Esophagus muscularis mucosa (tissue), 4 donors: ENCODE results near the gene ATG2B. TPM values are rescaled to one million over a fixed set of nuclear protein-coding genes. Genes with fewer than 3 reads are reported as not detected.
A peak's percentile ranks its signal among the peaks of the same experiment; 100 is the strongest.

ENCODE experiments used
- DNase-seq: peaks from one replicate; pipeline ENCODE4 v3.0.0-alpha.2; 2017; ENCODE audit errors: extremely low spot score
- H3K27ac ChIP-seq, 4 donors: fragments of 200-600 bp; sonication (generic); replicated peaks in 1 of 4; 1 replicate in 3 of 4; 2 replicates in 1 of 4; pipeline ENCODE4 v1.5.1; 2016 to 2019; ENCODE audit warnings: mild to moderate bottlenecking in 1 of 4
- H3K27me3 ChIP-seq, 4 donors: fragments of 200-600 bp; sonication (generic); one replicate each; pipeline versions ENCODE4 v1.5.1 to v1.6.0; 2016 to 2019
- H3K36me3 ChIP-seq, 4 donors: fragments of 200-600 bp; sonication (generic); one replicate each; pipeline ENCODE4 v1.5.1; 2016 to 2019
- H3K4me1 ChIP-seq, 4 donors: fragments of 200-600 bp; sonication (generic); one replicate each; pipeline ENCODE4 v1.5.1; 2016 to 2019
- H3K4me3 ChIP-seq, 4 donors: fragments of 200-600 bp; sonication (generic); 1 replicate in 2 of 4; 2 replicates in 2 of 4; pipeline ENCODE4 v1.5.1; 2016 to 2019; ENCODE audit warnings: mild to moderate bottlenecking in 4 of 4, moderate library complexity in 1 of 4
- H3K9me3 ChIP-seq, 4 donors: fragments of 200-600 bp; sonication (generic); 1 replicate in 3 of 4; 2 replicates in 1 of 4; pipeline ENCODE4 v1.5.1; 2016 to 2019
- CTCF ChIP-seq, 3 experiments: fragments of 200-600 bp in 2 of 3; fragments of 450-650 bp in 1 of 3; sonication (generic) in 2 of 3; IDR thresholded peaks; one replicate each; pipeline ENCODE4 v1.5.1; 2017 to 2019; ENCODE audit warnings: antibody characterized with exemption in 3 of 3, mild to moderate bottlenecking in 2 of 3, moderate library complexity in 1 of 3
- EP300 ChIP-seq: sonication (generic); formaldehyde crosslinking; IDR thresholded peaks from one replicate; pipeline ENCODE4 v1.6.1; 2017; ENCODE audit warnings: antibody characterized with exemption
- POLR2A ChIP-seq: fragments of 450-650 bp; IDR thresholded peaks from one replicate; pipeline ENCODE4 v1.6.1; 2017; ENCODE audit warnings: antibody characterized with exemption, moderate library complexity, mild to moderate bottlenecking, low read depth
- POLR2AphosphoS5 ChIP-seq, 2 donors: sonication (generic); formaldehyde crosslinking; IDR thresholded peaks; one replicate each; pipeline ENCODE4 v1.6.1; 2017; ENCODE audit warnings: antibody characterized with exemption in 2 of 2
- WGBS: methylation state at CpG from one replicate; pipeline ENCODE4 v1.1.5; 2018; 5-methylcytosine and 5-hydroxymethylcytosine counted together
- intact Hi-C: fragments of 100-400 bp; cut with DNase I; formaldehyde crosslinking; loops from one replicate; pipeline ENCODE4 v1.15.1; 2023
- total RNA-seq, 4 donors: library from RNA; depleted of rRNA; stranded (reverse); fragments of >200 nt; gene quantifications; one replicate each; pipeline versions ENCODE4 v1.1.0 to v1.2.1, GENCODE V29; 2016

Gene ATG2B
- total RNA-seq, 4 donors from 2014 or later: 18.2 to 26.6 (median 23.1) TPM

- no peaks in the 10 kb centered on the region for H3K27me3 ChIP-seq
- H3K4me1 ChIP-seq: peaks cover 0 to 32% (median 21%) of the 10 kb centered on the region in 4 donors
- peaks cover 0 to 11% (median 4%) of the 10 kb centered on the region in 4 donors for H3K9me3 ChIP-seq
- 69% methylated on average over 22 of the region's 22 CpGs for WGBS
- H3K4me3 ChIP-seq: no peak overlapping the region
- no peak for DNase-seq
- no peaks in the 10 kb centered on the region for H3K36me3 ChIP-seq
- H3K27ac ChIP-seq: peak overlapping the region; percentile 48 to 63 (median 62)
- no peak for TF ChIP-seq EP300
- TF ChIP-seq POLR2AphosphoS5 (IDR thresholded peaks at IDR 0.05): peak; percentile 70
- no peak for TF ChIP-seq CTCF (IDR thresholded peaks at IDR 0.05)
- no peak for TF ChIP-seq POLR2A
- intact Hi-C loops: no loop called here
These were observed 94.4 kb downstream of the ATG2B start for GRCh38 chr14:96268431-96269358.

GRCh38 chr14:96267916-96268315 is 95.2 kb downstream of the ATG2B start:
- peaks cover 0 to 32% (median 22%) of the 10 kb centered on the region in 4 donors for H3K4me1 ChIP-seq
- H3K27me3 ChIP-seq: no peaks in the 10 kb centered on the region
- H3K27ac ChIP-seq: no peak overlapping the region
- H3K9me3 ChIP-seq: peaks cover 0 to 11% (median 4%) of the 10 kb centered on the region in 4 donors
- TF ChIP-seq POLR2A: no peak
- no peak for TF ChIP-seq CTCF (IDR thresholded peaks at IDR 0.05)
- TF ChIP-seq EP300: no peak
- TF ChIP-seq POLR2AphosphoS5 (IDR thresholded peaks at IDR 0.05): no peak
- intact Hi-C loops: no loop called here
- H3K4me3 ChIP-seq: no peak overlapping the region
- 90% methylated on average over 5 of the region's 5 CpGs for WGBS
- no peak for DNase-seq
- no peaks in the 10 kb centered on the region for H3K36me3 ChIP-seq

DNA sequence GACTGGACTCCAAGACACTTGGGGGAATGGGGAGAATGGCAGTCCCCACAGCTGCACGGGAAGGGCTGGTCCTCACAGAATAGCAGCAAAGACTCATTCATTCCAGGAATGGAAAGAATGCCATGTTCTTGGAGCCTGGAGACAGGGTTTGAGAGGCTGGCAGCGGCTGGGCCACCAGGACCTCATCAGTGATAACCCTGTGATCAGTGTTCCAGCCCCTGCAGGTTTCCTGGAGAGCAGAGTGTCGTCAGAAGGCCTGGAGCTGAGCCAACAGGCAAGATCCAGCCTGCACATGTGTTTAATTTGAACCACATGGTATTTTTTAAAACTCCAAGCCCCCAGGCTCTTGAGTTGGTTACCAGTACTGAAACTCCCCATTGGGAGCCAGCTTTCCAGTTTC is 95.8 kb downstream of the ATG2B start:
- WGBS: 49% methylated on average over 3 of the region's 3 CpGs
- peaks cover 0 to 11% (median 4%) of the 10 kb centered on the region in 4 donors for H3K9me3 ChIP-seq
- no peak for DNase-seq
- H3K4me1 ChIP-seq: peaks cover 0 to 32% (median 25%) of the 10 kb centered on the region in 4 donors
- no peaks in the 10 kb centered on the region for H3K27me3 ChIP-seq
- intact Hi-C loops: no loop called here
- H3K4me3 ChIP-seq: no peak overlapping the region
- TF ChIP-seq POLR2A: no peak
- TF ChIP-seq CTCF (IDR thresholded peaks at IDR 0.05): no peak
- TF ChIP-seq POLR2AphosphoS5 (IDR thresholded peaks at IDR 0.05): no peak
- TF ChIP-seq EP300: no peak
- no peak overlapping the region for H3K27ac ChIP-seq
- no peaks in the 10 kb centered on the region for H3K36me3 ChIP-seq

GRCh38 chr14:96265383-96266095 is 97.6 kb downstream of the ATG2B start:
- DNase-seq: no peak
- TF ChIP-seq POLR2AphosphoS5 (IDR thresholded peaks at IDR 0.05) (no peak), CTCF (IDR thresholded peaks at IDR 0.05) (no peak), EP300 (no peak), POLR2A (no peak)
- H3K36me3 ChIP-seq: no peaks in the 10 kb centered on the region
- H3K27me3 ChIP-seq: no peaks in the 10 kb centered on the region
- no peak overlapping the region for H3K27ac ChIP-seq
- WGBS: 64% methylated on average over 15 of the region's 16 CpGs
- H3K4me1 ChIP-seq: peaks cover 0 to 38% (median 36%) of the 10 kb centered on the region in 4 donors
- no peaks in the 10 kb centered on the region for H3K9me3 ChIP-seq
- H3K4me3 ChIP-seq: no peak overlapping the region
- intact Hi-C loops: no loop called here
